GM19452 (cell line): ENCODE measurements around the gene MILR1.
A peak's percentile ranks its signal among the peaks of the same experiment; 100 is the strongest.
"Not testable (repeated sequence)": the region's sequence is repeated elsewhere in the genome, so short reads cannot be mapped to it uniquely, and the experiment has no call there.

Source experiments
- ATAC-seq: cut with Tn5 transposase; IDR thresholded peaks from one replicate; pipeline ENCODE4 v1.9.1; 2021; ENCODE audit not compliant: unreplicated experiment

The MILR1 gene

DNA sequence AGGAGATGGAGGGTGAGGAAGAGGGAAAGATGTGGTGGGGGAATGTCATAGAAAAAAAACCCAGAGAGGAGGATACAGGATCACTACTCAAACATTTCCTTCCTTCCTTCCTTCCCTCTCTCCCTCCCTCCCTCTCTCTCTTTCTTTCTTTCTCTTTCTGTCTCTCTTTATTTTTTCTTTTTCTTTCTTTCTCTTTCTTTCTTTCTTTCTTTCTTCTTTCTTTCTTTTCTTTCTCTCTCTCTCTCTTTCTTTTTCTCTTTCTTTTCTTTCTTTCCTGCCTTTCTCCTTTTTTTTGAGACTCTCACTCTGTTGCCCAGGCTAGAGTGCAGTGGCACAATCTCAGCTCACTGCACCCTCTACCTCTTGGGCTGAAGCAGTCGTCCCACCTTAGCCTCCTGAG is 17.9 kb downstream of the MILR1 start:
- not testable (repeated sequence) for ATAC-seq

- no peak for ATAC-seq
Measured at GRCh38 chr17:64470625-64471024, 21.7 kb downstream of the MILR1 start.

GRCh38 chr17:64471440-64471839 is 22.5 kb downstream of the MILR1 start:
- ATAC-seq, result no peak

DNA sequence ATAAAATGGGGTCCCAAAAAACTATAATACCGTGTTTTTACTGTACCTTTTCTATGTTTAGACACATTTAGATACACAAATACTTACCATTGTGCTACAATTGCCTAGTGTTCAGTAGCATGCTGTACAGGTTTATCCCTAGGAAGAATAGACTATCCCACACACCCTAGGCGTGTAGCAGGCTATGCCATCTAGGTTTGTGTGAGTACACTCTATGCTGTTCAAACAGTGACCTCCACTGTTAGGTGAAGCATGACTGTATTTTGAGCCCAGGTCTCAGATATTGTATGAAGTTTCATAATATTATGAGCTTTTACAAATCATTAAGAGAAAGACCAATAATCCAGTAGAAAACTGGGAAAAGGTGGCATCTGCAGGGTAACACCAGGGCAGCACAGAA is 23.6 kb downstream of the MILR1 start:
- no peak for ATAC-seq

- no peak for ATAC-seq
Measured at GRCh38 chr17:64477849-64478248, 28.9 kb downstream of the MILR1 start.

- no peak for ATAC-seq
Measured at GRCh38 chr17:64480951-64481350, 32.0 kb downstream of the MILR1 start.

- no peak for ATAC-seq
Measured at GRCh38 chr17:64484380-64484779, 35.5 kb downstream of the MILR1 start.

- ATAC-seq, result no peak
Measured at GRCh38 chr17:64488301-64488700, 39.4 kb downstream of the MILR1 start.

DNA sequence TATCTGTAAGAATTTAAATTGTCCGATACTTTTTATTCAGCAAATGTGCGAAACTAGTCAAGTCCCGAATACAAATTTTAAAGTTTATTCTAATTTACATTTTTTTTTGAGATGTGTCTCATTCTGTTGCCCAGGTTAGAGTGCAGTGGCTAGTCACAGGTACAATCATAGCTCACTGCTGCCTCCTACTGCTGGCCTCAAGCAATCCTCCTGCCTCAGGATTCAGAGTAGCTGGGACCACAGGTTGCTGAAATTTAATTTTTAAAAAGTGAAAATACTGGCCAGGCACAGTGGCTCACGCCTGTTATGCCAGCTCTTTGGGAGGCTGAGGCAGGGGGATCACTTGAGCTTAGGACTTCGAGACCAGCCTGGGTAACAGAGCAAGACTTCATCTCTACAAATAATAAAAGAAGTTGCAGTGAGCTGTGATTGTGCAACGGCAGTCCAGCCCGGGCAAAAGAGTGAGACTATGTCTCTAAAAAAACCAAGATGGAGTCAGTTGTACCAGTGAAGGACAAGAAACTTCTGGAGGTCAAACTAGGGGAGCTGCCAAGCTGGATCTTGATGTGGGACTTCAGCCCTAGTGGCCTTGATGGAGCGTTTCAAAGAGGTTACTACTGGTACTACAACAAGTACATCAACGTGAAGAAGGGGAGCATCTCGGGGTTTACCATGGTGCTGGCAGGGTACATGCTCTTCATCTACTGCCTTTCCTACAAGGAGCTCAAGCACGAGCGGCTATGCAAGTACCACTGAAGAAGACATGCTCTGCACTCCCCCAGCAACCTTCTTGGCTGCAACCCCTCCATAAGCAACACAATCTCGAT is 42.3 kb downstream of the MILR1 start:
- no peak for ATAC-seq

GRCh38 chr17:64491994-64492393 is 43.1 kb downstream of the MILR1 start:
- ATAC-seq, result no peak

- no peak for ATAC-seq
Measured at GRCh38 chr17:64492481-64493109, 43.7 kb downstream of the MILR1 start.

GRCh38 chr17:64494121-64494520 is 45.2 kb downstream of the MILR1 start:
- no peak for ATAC-seq

GRCh38 chr17:64495300-64495699 is 46.4 kb downstream of the MILR1 start:
- not testable (repeated sequence) for ATAC-seq

GRCh38 chr17:64496348-64496785 is 47.5 kb downstream of the MILR1 start:
- ATAC-seq, result no peak

DNA sequence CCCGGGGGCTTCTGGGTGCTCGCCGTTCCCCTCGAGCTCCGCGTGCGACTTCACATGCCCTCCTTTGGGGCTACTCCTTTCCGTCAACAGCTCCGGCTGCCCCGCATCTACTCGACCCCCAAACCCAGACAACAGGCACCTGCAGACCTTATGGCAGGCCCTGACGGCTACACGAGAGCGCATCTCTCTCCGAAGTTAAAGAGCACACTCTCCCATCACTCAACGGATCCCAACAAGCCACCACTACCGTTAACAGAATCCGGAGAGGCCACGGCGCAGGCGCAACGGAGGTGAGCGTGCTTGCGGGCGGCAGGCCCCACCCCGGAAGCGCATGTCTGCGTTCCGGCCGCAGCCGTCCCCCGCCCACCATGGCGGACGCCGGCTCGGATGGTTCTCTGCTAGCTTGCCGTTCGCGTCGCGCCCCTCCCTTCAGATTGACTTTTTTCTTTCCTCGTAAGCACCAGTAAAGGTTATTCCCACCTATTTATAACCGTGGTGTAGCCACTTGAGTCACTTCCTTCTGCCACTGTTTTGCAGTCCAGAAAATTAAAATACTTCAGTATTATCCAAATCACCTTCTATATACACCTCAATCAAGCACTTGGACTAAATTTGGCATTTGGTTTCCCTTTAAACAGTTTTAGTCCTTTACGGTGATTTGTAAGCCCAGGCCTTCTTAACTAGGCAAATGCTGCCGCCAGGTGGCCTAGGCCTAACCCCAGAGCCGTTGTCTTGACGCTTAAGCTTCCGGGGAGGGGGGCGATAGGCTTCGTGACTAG is 48.1 kb downstream of the MILR1 start, which contains the start of gene POLG2:
TSS of gene POLG2 (minus strand) at position 269 of the 779 bp plus-strand sequence. CDS start at position 183, 86 bp downstream.
- ATAC-seq, result peak; percentile 84

GRCh38 chr17:64497565-64498035 is 48.7 kb downstream of the MILR1 start:
- no peak for ATAC-seq

DNA sequence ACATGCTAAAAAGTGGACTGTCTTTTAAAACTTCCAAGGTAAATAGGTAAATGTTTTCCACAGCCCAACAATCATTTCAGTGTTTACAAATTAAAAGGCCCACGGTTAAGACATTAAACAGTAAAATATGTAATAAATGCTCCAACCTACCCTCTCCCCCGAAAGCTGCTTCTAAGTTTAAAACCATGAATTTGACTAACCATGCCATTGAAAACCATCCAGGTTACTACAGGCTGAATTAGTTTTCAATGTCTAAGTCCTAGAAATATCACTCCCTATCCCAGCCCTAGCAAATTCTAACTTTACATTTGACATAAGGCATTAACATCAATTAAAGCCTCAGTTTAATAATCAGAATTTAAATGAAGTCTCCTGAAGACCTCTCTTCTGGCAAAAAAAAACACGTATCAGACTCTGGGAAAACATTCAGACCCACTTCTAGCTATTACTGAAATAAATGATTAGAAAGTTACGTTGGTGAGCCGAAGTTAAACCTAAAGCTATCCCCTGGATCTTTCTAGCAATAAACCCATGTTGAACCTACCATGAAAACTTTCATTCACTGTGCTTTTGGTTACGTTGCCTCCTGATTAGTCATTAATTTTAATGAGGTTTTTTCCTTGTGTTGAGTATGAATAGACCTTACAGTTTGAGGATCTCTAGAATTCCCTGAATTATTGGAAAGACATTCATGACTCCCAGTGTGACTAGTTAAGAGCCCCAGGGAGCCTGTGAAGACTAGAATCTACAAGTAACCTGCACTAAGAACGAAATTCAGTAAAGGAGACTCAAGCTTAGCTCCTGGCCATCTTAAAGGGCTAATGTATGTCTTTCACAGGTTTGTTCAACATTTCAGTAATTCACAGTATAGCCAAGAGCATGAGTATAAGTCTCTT is 49.6 kb downstream of the MILR1 start:
- no peak for ATAC-seq

GRCh38 chr17:64499805-64500486 is 51.0 kb downstream of the MILR1 start:
- no peak for ATAC-seq

DNA sequence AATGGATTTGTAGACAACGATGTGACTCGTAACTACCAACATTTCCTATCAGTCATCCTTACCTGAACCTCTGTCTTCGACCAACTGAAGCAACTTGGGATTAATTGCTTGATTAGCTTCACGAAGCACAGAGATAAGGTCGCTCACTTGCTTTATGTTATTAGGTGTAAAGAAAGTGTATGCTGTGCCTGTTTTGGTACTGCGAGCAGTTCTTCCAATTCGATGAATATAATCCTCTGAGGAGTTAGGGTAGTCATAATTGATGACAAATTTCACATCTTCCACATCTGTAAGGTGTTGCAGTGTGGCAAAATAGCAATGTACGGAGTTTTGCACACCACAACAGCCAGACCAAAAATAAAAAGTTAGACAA is 51.6 kb downstream of the MILR1 start:
- ATAC-seq, result no peak
